Endothelial cell of umbilical vein (primary cell): Measurements from ENCODE around the gene ABAT. TPM values are rescaled to one million over a fixed set of nuclear protein-coding genes. Genes with fewer than 3 reads are reported as not detected.

ENCODE experiments used
- BruUV-seq: library from RNA; stranded (reverse); fragments of 400-500 nt; replicated peaks from 2 replicates; lab custom pipeline; 2021; lab: Mats Ljungman, UMichigan
- CTCF ChIA-PET: fragments of 300-600, 350-600 bp; sonication (Branson Sonifier 250); formaldehyde crosslinking; loops from one replicate; lab custom pipeline; 2021; ENCODE audit warnings: antibody characterized with exemption, inconsistent platforms; lab: Charles Lee
- POLR2A ChIA-PET: fragments of 300-600, 350-600 bp; sonication (Branson Sonifier 250); formaldehyde crosslinking; loops from one replicate; lab custom pipeline; 2021; ENCODE audit warnings: antibody characterized with exemption, inconsistent platforms; lab: Charles Lee
- DNase-seq: peaks from one replicate; pipeline ENCODE4 v3.0.0-alpha.2; 2011; ENCODE audit warnings: low read depth, low spot score
- FAIRE-seq: peaks from 2 replicates; lab custom pipeline; 2011; peaks lifted over from hg19 to GRCh38; lab: Jason Lieb, UNC
- H2AFZ ChIP-seq: 2 replicates; pipeline ENCODE4 v1.6.0; 2012; ENCODE audit warnings: low read depth, low read length, control low read depth, inconsistent platforms
- H3K27ac ChIP-seq: 2 replicates; pipeline ENCODE4 v1.5.1; 2011; ENCODE audit warnings: low read depth, mild to moderate bottlenecking, control low read depth, low read length, moderate library complexity; ENCODE audit not compliant: insufficient read depth
- H3K27me3 ChIP-seq, 2 experiments: 2 replicates each; pipeline versions ENCODE4 v1.6.0 to v1.6.1; 2011; ENCODE audit warnings: low read length in 2 of 2, mixed read lengths in 1 of 2; ENCODE audit not compliant: control insufficient read depth in 2 of 2, insufficient read depth in 2 of 2
- H3K36me3 ChIP-seq, 2 experiments: 2 replicates in 1 of 2; 3 replicates in 1 of 2; pipeline ENCODE4 v1.5.1; 2011; ENCODE audit warnings: low read length in 2 of 2, mild to moderate bottlenecking in 1 of 2, moderate library complexity in 1 of 2; ENCODE audit not compliant: control insufficient read depth in 2 of 2, insufficient read depth in 2 of 2; ENCODE audit errors: extremely low read depth in 1 of 2
- H3K4me1 ChIP-seq: 3 replicates; pipeline ENCODE4 v1.5.1; 2011; ENCODE audit warnings: mild to moderate bottlenecking, low read length; ENCODE audit not compliant: control insufficient read depth, insufficient read depth; ENCODE audit errors: extremely low read depth
- H3K4me2 ChIP-seq: 2 replicates; pipeline ENCODE4 v1.6.1; 2011; ENCODE audit warnings: low read length, control low read depth, mixed read lengths; ENCODE audit not compliant: insufficient read depth
- H3K4me3 ChIP-seq, 3 experiments: fragments of 200-600 bp in 1 of 3; sonication (generic), shearing (Covaris generic) in 1 of 3; replicated peaks in 1 of 3; 2 replicates each; pipeline ENCODE4 v1.5.1; 2011 to 2016; ENCODE audit warnings: control low read depth in 3 of 3, low read length in 3 of 3, mild to moderate bottlenecking in 2 of 3, inconsistent platforms in 1 of 3, low read depth in 1 of 3, moderate library complexity in 1 of 3; ENCODE audit not compliant: insufficient read depth in 1 of 3
- H3K79me2 ChIP-seq: 2 replicates; pipeline ENCODE4 v1.6.0; 2012; ENCODE audit warnings: low read length, inconsistent platforms; ENCODE audit not compliant: control insufficient read depth, insufficient read depth
- H3K9ac ChIP-seq: replicated peaks from 2 replicates; pipeline ENCODE3; 2011; ENCODE audit warnings: low read length, control low read depth; ENCODE audit not compliant: insufficient read depth; ENCODE audit errors: extremely low read depth
- H3K9me1 ChIP-seq: replicated peaks from 3 replicates; pipeline ENCODE4 v1.6.0; 2011; ENCODE audit warnings: mild to moderate bottlenecking, low read length; ENCODE audit not compliant: control insufficient read depth, insufficient read depth; ENCODE audit errors: extremely low read depth
- H3K9me3 ChIP-seq: replicated peaks from 2 replicates; pipeline ENCODE4 v1.5.1; 2012; ENCODE audit warnings: low read length, inconsistent platforms; ENCODE audit not compliant: control insufficient read depth, insufficient read depth
- H4K20me1 ChIP-seq: replicated peaks from 2 replicates; pipeline ENCODE3; 2011; ENCODE audit warnings: mild to moderate bottlenecking, low read length; ENCODE audit not compliant: control insufficient read depth, insufficient read depth; ENCODE audit errors: extremely low read depth
- CTCF ChIP-seq, 2 donors: IDR thresholded peaks; 1 replicate in 1 of 2; 2 replicates in 1 of 2; pipeline ENCODE4 v1.5.1; 2011; ENCODE audit warnings: low read length in 2 of 2, mild to moderate bottlenecking in 2 of 2, moderate library complexity in 2 of 2, control low read depth in 1 of 2, inconsistent platforms in 1 of 2, low read depth in 1 of 2; ENCODE audit not compliant: insufficient read depth in 1 of 2; ENCODE audit errors: extremely low read depth in 1 of 2
- EZH2 ChIP-seq: IDR thresholded peaks from 2 replicates; pipeline ENCODE4 v1.6.1; 2012; ENCODE audit warnings: borderline replicate concordance, low read depth, mild to moderate bottlenecking, moderate library complexity, low read length, inconsistent platforms; ENCODE audit not compliant: severe bottlenecking
- FOS ChIP-seq: IDR thresholded peaks from 2 replicates; pipeline ENCODE4 v1.6.1; 2011; ENCODE audit warnings: mild to moderate bottlenecking, low read length, moderate library complexity, borderline replicate concordance; ENCODE audit not compliant: insufficient read depth
- GATA2 ChIP-seq: IDR thresholded peaks from 2 replicates; pipeline ENCODE4 v1.7.0; 2011; ENCODE audit warnings: low read depth, mild to moderate bottlenecking, moderate library complexity, mixed read lengths, low read length; ENCODE audit not compliant: insufficient read length, insufficient read depth
- JUN ChIP-seq: IDR thresholded peaks from 2 replicates; pipeline ENCODE4 v1.6.1; 2011; ENCODE audit warnings: borderline replicate concordance, low read depth; ENCODE audit not compliant: insufficient read length, insufficient read depth
- MAX ChIP-seq: IDR thresholded peaks from 2 replicates; pipeline ENCODE4 v1.6.1; 2011; ENCODE audit not compliant: insufficient read depth, insufficient read length
- MYC ChIP-seq: IDR thresholded peaks from one replicate; pipeline ENCODE4 v1.6.1; 2011; ENCODE audit warnings: mild to moderate bottlenecking, low read depth, low read length
- POLR2A ChIP-seq: IDR thresholded peaks from 2 replicates; pipeline ENCODE4 v1.6.1; 2012; ENCODE audit warnings: low read depth, mild to moderate bottlenecking, control low read depth, low read length
- POLR2AphosphoS5 ChIP-seq: IDR thresholded peaks from 2 replicates; pipeline ENCODE4 v1.6.1; 2012; ENCODE audit warnings: low read depth, mild to moderate bottlenecking, control low read depth, low read length, moderate library complexity; ENCODE audit not compliant: insufficient read depth
- dilution Hi-C: fragments of 300-500 bp; cut with MboI; formaldehyde crosslinking; loops from one replicate; pipeline ENCODE4 v1.15.0; 2019; ENCODE audit warnings: low sequenced_read_pairs; ENCODE audit not compliant: extremely low pct_ligation_motif_present
- intact Hi-C: fragments of 100-400 bp; cut with micrococcal nuclease; formaldehyde crosslinking; loops from one replicate; pipeline ENCODE4 v1.10.0; 2022
- polyA plus RNA-seq, 4 experiments: library from polyadenylated mRNA; depleted of rRNA in 3 of 4; stranded (reverse) in 3 of 4; unstranded in 1 of 4; fragments of >200 nt; gene quantifications; 2 replicates each; pipeline versions ENCODE4 v1.2.1 to v1.2.3, GENCODE V29; 2011 to 2012; ENCODE audit warnings: missing spikeins in 1 of 4
- total RNA-seq: library from RNA; stranded (reverse); gene quantifications from 2 replicates; pipeline ENCODE4 v1.2.3, GENCODE V29; 2021

The ABAT gene
- total and polyA plus RNA-seq, 2 donors (not counting 3 experiments of a cell fraction or from before 2014, with no cell fraction given): 1.3 to 1.4 TPM

GRCh38 chr16:8673611-8674412 is 605 bp upstream of the ABAT start:
- dilution Hi-C loops (no loop called here), intact Hi-C loops (loop anchor here (2.0 kb wide), 1 partner anchor 51 kb away; no protein-coding TSS in a partner anchor)
- no peaks in the 10 kb centered on the region for H3K9me1 ChIP-seq
- DNase-seq (no peak), FAIRE-seq (peak; percentile 52)
- H3K4me2 ChIP-seq: peak overlapping the region; percentile 59
- ChIA-PET CTCF (interaction anchor here (1.0 to 4.0 kb wide), 5 partner anchors 15 to 206 kb away, joined by 3 to 14 read pairs (median 4); no protein-coding TSS in a partner anchor), POLR2A (no interaction called here)
- H3K9me3 ChIP-seq: no peaks in the 10 kb centered on the region
- H2AFZ ChIP-seq: peak overlapping the region; percentile 93
- no peaks in the 10 kb centered on the region for H3K36me3 ChIP-seq
- no peaks in the 10 kb centered on the region for H3K79me2 ChIP-seq
- H3K4me3 ChIP-seq: peak overlapping the region; percentile 36 to 51 (median 39)
- no peaks in the 10 kb centered on the region for H4K20me1 ChIP-seq
- no peak for TF ChIP-seq POLR2A
- TF ChIP-seq EZH2: peak; percentile 48
- H3K27me3 ChIP-seq: peaks cover 0 to 2% of the 10 kb centered on the region in 2 experiments
- H3K4me1 ChIP-seq: peaks cover 6% of the 10 kb centered on the region
- no peak overlapping the region for H3K27ac ChIP-seq
- H3K9ac ChIP-seq: no peak overlapping the region
- no TSS peak for BruUV-seq

GRCh38 chr16:8675183-8676159 is 1.1 kb downstream of the ABAT start:
- no TSS peak for BruUV-seq
- no peaks in the 10 kb centered on the region for H3K79me2 ChIP-seq
- TF ChIP-seq MAX (no peak), FOS (no peak), CTCF (IDR thresholded peaks at IDR 0.05; ENCODE audit: extremely low read depth in 1 of 2, insufficient read depth in 1 of 2, low read depth in 1 of 2, low read length in 2 of 2) (no peak), POLR2A (no peak), GATA2 (no peak), EZH2 (no peak), POLR2AphosphoS5 (no peak), MYC (no peak), JUN (no peak)
- dilution Hi-C loops: no loop called here
- H2AFZ ChIP-seq: no peak overlapping the region
- no peak for FAIRE-seq
- no peaks in the 10 kb centered on the region for H3K9me3 ChIP-seq
- no peak overlapping the region for H3K4me2 ChIP-seq
- H4K20me1 ChIP-seq: no peaks in the 10 kb centered on the region
- ChIA-PET CTCF (interaction anchor here (4.0 kb wide), 1 partner anchor 204 kb away, joined by 14 read pairs; no protein-coding TSS in a partner anchor), POLR2A (no interaction called here)
- no peaks in the 10 kb centered on the region for H3K36me3 ChIP-seq
- no peak overlapping the region for H3K4me3 ChIP-seq
- H3K27ac ChIP-seq: no peak overlapping the region
- no peak for DNase-seq
- H3K9ac ChIP-seq: no peak overlapping the region
- no peaks in the 10 kb centered on the region for H3K9me1 ChIP-seq
- H3K4me1 ChIP-seq: peaks cover 6% of the 10 kb centered on the region
- intact Hi-C loops: loop anchor here (2.0 kb wide), 1 partner anchor 53 kb away; no protein-coding TSS in a partner anchor
- H3K27me3 ChIP-seq: peaks cover 0 to 2% of the 10 kb centered on the region in 2 experiments
